Chondrocyte (in vitro differentiated cells): ENCODE data around the gene ISG15. TPM values are rescaled to one million over a fixed set of nuclear protein-coding genes. Genes with fewer than 3 reads are reported as not detected.
"Not testable (repeated sequence)": the region's sequence is repeated elsewhere in the genome, so short reads cannot be mapped to it uniquely, and the experiment has no call there.

Source experiments
- DNase-seq: peaks from one replicate; pipeline ENCODE4 v3.0.0; 2021; ENCODE audit warnings: mixed read lengths, low spot score
- H3K27ac Mint-ChIP-seq: one replicate; pipeline ENCODE4 v1.8.0; 2021; ENCODE audit warnings: mild to moderate bottlenecking, moderate library complexity, mixed read lengths; ENCODE audit not compliant: unreplicated experiment
- H3K27me3 Mint-ChIP-seq: 2 replicates; pipeline ENCODE4 v1.8.0; 2021; ENCODE audit warnings: low read depth, mixed read lengths
- H3K36me3 Mint-ChIP-seq: 2 replicates; pipeline ENCODE4 v1.8.0; 2021; ENCODE audit warnings: low read depth, mixed read lengths
- H3K4me1 Mint-ChIP-seq: 2 replicates; pipeline ENCODE4 v1.8.0; 2021; ENCODE audit warnings: low read depth, mild to moderate bottlenecking, mixed read lengths
- H3K4me3 Mint-ChIP-seq: one replicate; pipeline ENCODE4 v1.8.0; 2021; ENCODE audit warnings: mild to moderate bottlenecking, moderate library complexity, mixed read lengths; ENCODE audit not compliant: unreplicated experiment
- H3K9me3 Mint-ChIP-seq: 2 replicates; pipeline ENCODE4 v1.8.0; 2021; ENCODE audit warnings: low read depth, mixed read lengths
- CTCF ChIP-seq: fragments of 200-600 bp; sonication (generic); IDR thresholded peaks from 2 replicates; pipeline ENCODE4 v1.5.0; 2021; ENCODE audit warnings: antibody characterized with exemption, mild to moderate bottlenecking, moderate library complexity
- total RNA-seq: library from RNA; stranded (reverse); gene quantifications from 3 replicates; pipeline ENCODE4 v1.2.1, GENCODE V29; 2021

Gene ISG15
- total RNA-seq, 1 donor from 2014 or later = 42.2 TPM

GRCh38 chr1:973459-974292, 39.6 kb upstream of the ISG15 start:
- no peak for TF ChIP-seq CTCF
- Mint-ChIP-seq H3K36me3 (no peaks in the 10 kb centered on the region), H3K27me3 (peaks cover 10% of the 10 kb centered on the region)

GRCh38 chr1:974293-974640, 39.0 kb upstream of the ISG15 start:
- Mint-ChIP-seq H3K36me3 (no peaks in the 10 kb centered on the region), H3K4me3 (no peak overlapping the region), H3K4me1 (peaks cover 3% of the 10 kb centered on the region), H3K27me3 (peaks cover 9% of the 10 kb centered on the region), H3K9me3 (no peaks in the 10 kb centered on the region), H3K27ac (no peak overlapping the region)
- TF ChIP-seq CTCF = no peak
- no peak for DNase-seq

More at GRCh38 chr1:973459-974292, 39.6 kb upstream of the ISG15 start:
- Mint-ChIP-seq H3K27ac (no peak overlapping the region), H3K9me3 (no peaks in the 10 kb centered on the region), H3K4me3 (no peak overlapping the region), H3K4me1 (peaks cover 3% of the 10 kb centered on the region)
- no peak for DNase-seq

- no peaks in the 10 kb centered on the region for H3K9me3 Mint-ChIP-seq
- DNase-seq = no peak
Observed at GRCh38 chr1:974687-975328, 38.5 kb upstream of the ISG15 start.

GRCh38 chr1:975365-975764, 37.9 kb upstream of the ISG15 start:
- H3K9me3 Mint-ChIP-seq = no peaks in the 10 kb centered on the region
- no peaks in the 10 kb centered on the region for H3K36me3 Mint-ChIP-seq
- TF ChIP-seq CTCF = no peak
- peaks cover 9% of the 10 kb centered on the region for H3K27me3 Mint-ChIP-seq
- H3K27ac Mint-ChIP-seq = no peak overlapping the region
- no peak for DNase-seq
- no peak overlapping the region for H3K4me3 Mint-ChIP-seq
- peaks cover 3% of the 10 kb centered on the region for H3K4me1 Mint-ChIP-seq

More at GRCh38 chr1:974687-975328, 38.5 kb upstream of the ISG15 start:
- peaks cover 9% of the 10 kb centered on the region for H3K27me3 Mint-ChIP-seq
- no peak for TF ChIP-seq CTCF
- H3K27ac Mint-ChIP-seq = no peak overlapping the region
- H3K4me1 Mint-ChIP-seq = peaks cover 3% of the 10 kb centered on the region
- H3K4me3 Mint-ChIP-seq = no peak overlapping the region
- H3K36me3 Mint-ChIP-seq = no peaks in the 10 kb centered on the region

GRCh38 chr1:975896-976683, 37.2 kb upstream of the ISG15 start:
- peak; percentile 84 for TF ChIP-seq CTCF
- Mint-ChIP-seq H3K4me1 (peaks cover 3% of the 10 kb centered on the region), H3K4me3 (no peak overlapping the region), H3K27me3 (peaks cover 9% of the 10 kb centered on the region), H3K9me3 (no peaks in the 10 kb centered on the region), H3K36me3 (no peaks in the 10 kb centered on the region), H3K27ac (no peak overlapping the region)
- DNase-seq = no peak

GRCh38 chr1:976791-977190, 36.5 kb upstream of the ISG15 start:
- not testable (repeated sequence) for H3K9me3 Mint-ChIP-seq, H3K4me3 Mint-ChIP-seq, H3K36me3 Mint-ChIP-seq

More at GRCh38 chr1:976791-977190, 36.5 kb upstream of the ISG15 start:
- not testable (repeated sequence) for H3K27ac Mint-ChIP-seq, H3K27me3 Mint-ChIP-seq, DNase-seq, H3K4me1 Mint-ChIP-seq
